Stimulated activated naive CD4-positive, alpha-beta T cell treated with Interleukin-2 at 50 U/mL for 16 hours (primary cell): ENCODE data around the gene PAPLN.

Source experiments
- DNase-seq: peaks from one replicate; lab custom pipeline; 2025; lab: John Stamatoyannopoulos, UW

The PAPLN gene

DNA sequence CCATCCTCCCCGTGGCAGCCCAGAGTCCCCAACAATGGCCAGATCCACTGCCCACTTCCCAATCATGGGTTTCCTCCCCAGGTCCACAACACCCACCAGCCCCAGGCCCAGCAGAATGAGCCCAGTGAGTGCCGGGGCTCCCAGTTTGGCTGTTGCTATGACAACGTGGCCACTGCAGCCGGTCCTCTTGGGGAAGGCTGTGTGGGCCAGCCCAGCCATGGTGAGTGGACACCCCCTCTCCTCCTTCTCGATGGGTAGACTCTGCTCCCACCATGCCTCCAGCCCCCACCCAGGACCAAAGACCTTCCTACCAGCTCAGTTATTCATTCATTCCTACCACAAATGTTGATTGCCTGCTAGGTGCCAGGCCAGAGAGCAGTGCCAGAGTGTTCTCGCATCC is 23.8 kb downstream of the PAPLN start:
- DNase-seq = no peak

- DNase-seq = no peak
Observed at GRCh38 chr14:73261520-73262426, 24.5 kb downstream of the PAPLN start.

- DNase-seq = no peak
Observed at GRCh38 chr14:73262427-73263183, 25.3 kb downstream of the PAPLN start.

GRCh38 chr14:73263606-73264005 is 26.3 kb downstream of the PAPLN start:
- DNase-seq = no peak

GRCh38 chr14:73264080-73264884 is 27.0 kb downstream of the PAPLN start:
- no peak for DNase-seq

GRCh38 chr14:73264885-73265720 is 27.8 kb downstream of the PAPLN start:
- no peak for DNase-seq

GRCh38 chr14:73265721-73266046 is 28.4 kb downstream of the PAPLN start:
- no peak for DNase-seq

- no peak for DNase-seq
Observed at GRCh38 chr14:73266317-73266716, 29.0 kb downstream of the PAPLN start.

GRCh38 chr14:73267474-73267873 is 30.2 kb downstream of the PAPLN start:
- no peak for DNase-seq

- DNase-seq = no peak
Observed at GRCh38 chr14:73269729-73270531, 32.6 kb downstream of the PAPLN start.

- DNase-seq = no peak
Observed at GRCh38 chr14:73272393-73272792, 35.1 kb downstream of the PAPLN start.

DNA sequence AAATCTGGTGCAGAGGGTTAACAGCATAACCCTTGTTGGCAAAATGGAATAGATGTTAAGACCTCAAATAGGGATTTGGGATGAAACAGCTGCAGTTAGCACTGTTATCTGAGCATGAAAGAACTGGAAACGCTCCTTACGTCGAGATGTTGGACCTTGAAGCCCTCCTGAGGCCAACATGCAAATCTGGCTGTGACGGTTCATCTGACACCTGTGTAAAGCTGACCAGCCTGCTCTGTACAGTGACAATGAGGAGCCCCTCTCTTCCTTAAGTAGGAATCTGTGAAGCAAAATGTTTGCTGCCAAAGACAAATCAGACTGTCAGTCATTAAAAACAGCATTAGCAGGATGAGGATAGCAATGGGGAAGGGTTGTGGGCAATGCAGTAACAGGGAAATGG is 36.5 kb downstream of the PAPLN start:
- DNase-seq = no peak

DNA sequence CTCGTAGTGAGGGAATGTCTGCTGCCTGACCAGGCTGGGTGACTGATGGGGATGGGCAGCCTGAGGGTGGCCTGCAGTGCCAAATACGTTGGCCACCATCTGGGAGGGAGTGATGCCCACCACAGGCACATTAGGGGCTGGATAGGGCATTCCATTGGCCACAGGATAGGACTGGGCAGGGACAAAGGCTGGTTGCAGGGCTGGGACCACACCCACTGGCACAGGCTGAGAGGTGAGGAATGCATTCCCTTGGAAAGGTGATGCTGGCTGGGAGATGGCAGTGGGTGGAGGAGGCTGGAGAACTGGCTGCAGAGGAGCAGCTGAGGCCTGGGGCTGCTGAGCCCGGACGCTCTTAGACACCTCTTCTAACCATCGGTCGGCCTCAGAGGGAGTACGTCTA is 39.5 kb downstream of the PAPLN start:
- DNase-seq = no peak

DNA sequence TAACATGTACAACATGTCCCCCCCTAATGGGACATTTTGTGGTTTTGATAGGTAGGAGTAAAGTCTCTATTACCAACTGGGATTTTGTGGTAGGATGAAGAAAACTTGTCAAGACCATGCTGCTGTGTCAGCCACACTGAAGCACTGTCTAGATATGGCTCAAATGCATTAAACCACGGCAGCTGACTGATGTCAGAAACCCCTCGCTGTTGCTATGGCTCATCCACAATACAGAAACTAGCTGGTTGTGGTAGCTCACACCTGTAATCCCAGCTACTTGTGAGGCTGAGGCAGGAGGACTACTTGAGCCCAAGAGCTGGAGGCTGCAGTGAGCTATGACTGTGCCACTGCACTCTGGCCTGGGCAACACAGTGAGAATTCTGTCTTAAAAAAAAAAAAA is 40.1 kb downstream of the PAPLN start:
- no peak for DNase-seq

DNA sequence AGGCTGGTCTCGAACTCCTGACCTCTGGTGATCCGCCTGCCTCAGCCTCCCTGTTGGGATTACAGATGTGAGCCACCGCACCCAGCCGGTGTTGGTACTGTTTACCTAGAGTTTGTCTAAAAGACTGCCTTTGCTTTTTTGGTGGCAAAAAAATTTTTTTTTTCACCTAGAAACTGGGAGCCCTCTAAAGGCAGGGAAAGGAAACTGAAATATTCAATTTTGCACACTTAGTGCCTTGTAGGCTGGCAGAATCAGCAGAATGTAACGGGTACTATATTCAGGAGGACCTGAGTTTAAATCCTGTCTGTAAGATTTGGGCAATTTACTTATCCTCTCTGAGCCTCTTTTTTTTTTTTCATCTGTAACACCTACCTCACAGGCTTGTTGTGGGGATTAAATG is 43.6 kb downstream of the PAPLN start:
- no peak for DNase-seq

GRCh38 chr14:73283608-73284379 is 46.5 kb downstream of the PAPLN start:
- DNase-seq = no peak

GRCh38 chr14:73285979-73286378 is 48.7 kb downstream of the PAPLN start:
- DNase-seq = no peak

DNA sequence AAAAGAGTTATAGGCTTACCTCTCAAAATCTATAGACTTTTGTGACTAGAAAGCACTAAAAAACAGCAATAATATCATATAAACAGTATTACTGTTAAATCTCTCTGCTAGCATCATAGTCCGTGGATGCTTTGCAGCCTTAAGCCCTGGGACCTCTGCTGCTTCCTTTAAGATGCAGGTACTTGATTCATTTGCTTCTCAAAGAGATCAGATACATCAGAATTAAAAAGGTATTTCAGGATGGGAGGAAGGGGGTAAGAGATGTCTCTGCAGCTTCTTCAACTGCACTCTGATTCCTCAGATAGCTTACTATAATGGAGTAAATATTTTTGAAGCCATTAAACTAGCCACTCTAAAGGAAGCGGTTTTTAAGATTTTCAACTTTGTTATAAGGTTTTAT is 49.3 kb downstream of the PAPLN start:
- no peak for DNase-seq

DNA sequence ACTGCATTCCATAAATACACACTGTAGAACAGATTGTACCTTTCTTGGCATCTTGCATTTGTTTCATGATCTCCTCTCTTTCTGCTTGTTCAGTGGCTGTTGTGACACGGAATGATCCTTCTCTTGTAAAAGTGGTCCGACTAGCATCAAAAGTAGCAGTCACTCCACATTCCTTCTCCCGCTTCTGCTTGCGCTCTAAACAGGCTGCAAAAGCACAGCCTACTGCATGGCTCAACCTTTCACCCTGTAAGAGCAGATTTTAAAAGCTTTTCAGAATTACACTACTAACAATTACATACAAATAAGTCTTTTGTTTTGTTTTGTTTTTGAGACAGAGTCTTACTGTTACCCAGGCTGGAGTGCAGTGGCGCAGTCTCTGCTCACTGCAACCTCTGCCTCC is 49.8 kb downstream of the PAPLN start:
- no peak for DNase-seq

GRCh38 chr14:73289308-73289707 is 52.0 kb downstream of the PAPLN start:
- DNase-seq = no peak
